ENCODE measurements around the gene MT1B. TPM values are rescaled to one million over a fixed set of nuclear protein-coding genes. Genes with fewer than 3 reads are reported as not detected.

The MT1B gene
- total RNA-seq, 1 experiment from 2014 or later = not detected

DNA sequence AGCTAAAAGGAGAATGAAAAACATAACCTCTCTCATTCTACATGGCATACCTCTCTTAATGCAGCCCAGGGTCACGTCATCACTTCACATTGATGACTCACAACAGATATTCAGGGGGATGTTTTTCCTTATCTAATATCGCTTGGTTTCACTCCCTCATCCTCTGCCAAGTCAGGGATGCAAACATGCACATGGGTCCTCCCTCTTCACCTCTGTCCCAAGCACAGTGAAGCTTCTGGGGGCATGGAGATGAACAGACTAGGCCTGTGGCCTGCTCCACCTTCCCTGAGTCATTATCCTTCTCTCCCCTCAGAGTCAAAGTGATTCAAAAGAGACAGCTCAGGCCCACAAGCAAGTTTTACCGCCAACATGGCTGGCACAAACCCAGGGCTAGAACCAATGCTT is 45.6 kb upstream of the MT1B start:
- no peaks in the 10 kb centered on the region for H3K9me3 ChIP-seq (ENCODE audit: control insufficient read depth in 1 of 2, insufficient read depth in 1 of 2, low read depth in 1 of 2, low read length in 2 of 2)
- peak; percentile 48 for DNase-seq (ENCODE audit: low read depth, low spot score)
- H4K20me1 ChIP-seq (ENCODE audit: insufficient read depth) = no peaks in the 10 kb centered on the region
- no peaks in the 10 kb centered on the region for H3K27me3 ChIP-seq (ENCODE audit: insufficient read depth, low read length)
- peak overlapping the region in 1 of 2 experiments; percentile 85; a peak in 2 of 4 replicates for H3K4me3 ChIP-seq (replicated peaks in 1 of 2; ENCODE audit: low read depth in 1 of 2, low read length in 2 of 2)
- no peak for ATAC-seq
- H3K79me2 ChIP-seq (ENCODE audit: insufficient read depth, low read length) = peaks cover 14% of the 10 kb centered on the region
- ChIA-PET POLR2A (interaction anchor here (3.9 to 16.1 kb wide), 2 partner anchors 19 to 95 kb away, joined by 14 to 344 read pairs; partner anchors contain the start of gene MT1E), CTCF (interaction anchor here (1.0 to 5.3 kb wide), 5 partner anchors 19 to 183 kb away, joined by 3 to 65 read pairs (median 4); partner anchors contain the start of gene MT1E), RAD21 (ENCODE audit: low non-redundant PET in 1 of 2, low total read pairs in 2 of 2, uncharacterized antibody in 2 of 2, unreplicated experiment in 2 of 2) (interaction anchor here (1.2 to 2.0 kb wide), 4 partner anchors 19 to 96 kb away, joined by 3 to 7 read pairs (median 5); partner anchors contain the start of gene MT1E (in 2 of the 2))
- BruUV-seq (replicated peaks) = no TSS peak
- no peaks in the 10 kb centered on the region for H3K36me3 ChIP-seq (ENCODE audit: control insufficient read depth in 1 of 2, insufficient read depth in 2 of 2, low read length in 2 of 2)
- intact Hi-C loops (cut with micrococcal nuclease) = loop anchor here (2.0 kb wide), 1 partner anchor 49 kb away; no protein-coding TSS in a partner anchor
- no peak overlapping the region for H2AFZ ChIP-seq (ENCODE audit: low read depth, low read length, poor library complexity, severe bottlenecking)
- H3K9ac ChIP-seq (ENCODE audit: low read length) = peak overlapping the region; percentile 91
- H3K9me2 ChIP-seq (ENCODE audit: insufficient read depth) = no peaks in the 10 kb centered on the region
- peak overlapping the region; percentile 95 for H3K4me2 ChIP-seq (ENCODE audit: low read length)
- H3K27ac ChIP-seq (ENCODE audit: low read depth, low read length) = peak overlapping the region; percentile 96
- H3K4me1 ChIP-seq (ENCODE audit: control insufficient read depth in 1 of 2, insufficient read depth in 2 of 2, low read length in 2 of 2) = peaks cover 48 to 65% of the 10 kb centered on the region in 2 experiments
- TF ChIP-seq RAD21 (IDR thresholded peaks at IDR 0.05; ENCODE audit: low read depth) (no peak), ZFX (IDR thresholded peaks at IDR 0.05) (peak; percentile 59)

DNA sequence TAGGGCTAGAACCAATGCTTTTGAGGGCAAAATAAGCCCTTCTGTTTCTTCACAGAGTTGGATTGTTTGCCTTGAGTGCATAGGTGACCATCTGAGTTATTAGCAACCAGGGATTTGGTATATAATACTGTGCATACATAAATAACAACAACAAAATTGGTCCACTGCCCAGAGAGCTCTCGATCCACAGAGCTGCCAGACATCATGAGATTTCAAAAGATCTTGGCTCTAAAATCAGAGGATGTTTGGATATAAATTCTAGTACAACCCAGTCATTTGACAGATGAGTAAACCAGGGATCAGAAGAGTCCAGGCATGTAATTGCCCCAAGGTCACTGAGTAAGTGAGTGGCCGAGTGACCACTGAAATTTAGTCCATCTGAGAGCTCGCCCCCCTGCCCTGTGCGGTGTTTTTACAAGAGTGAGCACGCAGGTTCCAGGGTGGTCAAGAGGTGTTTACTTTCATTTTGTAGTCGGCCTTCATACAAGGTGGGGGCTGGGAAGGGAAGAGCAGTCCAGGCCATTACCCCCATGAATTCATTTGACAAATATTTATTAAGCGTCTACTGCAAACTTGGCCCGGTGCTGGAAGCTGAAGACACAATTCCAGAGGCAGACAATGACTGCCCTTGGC is 45.1 kb upstream of the MT1B start:
- Histone ChIP-seq H2AFZ (ENCODE audit: low read depth, low read length, poor library complexity, severe bottlenecking) (no peak overlapping the region), H3K9me3 (ENCODE audit: control insufficient read depth in 1 of 2, insufficient read depth in 1 of 2, low read depth in 1 of 2, low read length in 2 of 2) (no peaks in the 10 kb centered on the region), H3K79me2 (ENCODE audit: insufficient read depth, low read length) (peaks cover 14% of the 10 kb centered on the region), H3K9me2 (ENCODE audit: insufficient read depth) (no peaks in the 10 kb centered on the region), H3K9ac (ENCODE audit: low read length) (peak overlapping the region; percentile 91), H3K4me3 (replicated peaks in 1 of 2; ENCODE audit: low read depth in 1 of 2, low read length in 2 of 2) (peak overlapping the region; percentile 63 to 85), H3K36me3 (ENCODE audit: control insufficient read depth in 1 of 2, insufficient read depth in 2 of 2, low read length in 2 of 2) (no peaks in the 10 kb centered on the region), H3K4me1 (ENCODE audit: control insufficient read depth in 1 of 2, insufficient read depth in 2 of 2, low read length in 2 of 2) (peaks cover 53 to 70% of the 10 kb centered on the region in 2 experiments), H3K27ac (ENCODE audit: low read depth, low read length) (peak overlapping the region; percentile 96), H4K20me1 (ENCODE audit: insufficient read depth) (no peaks in the 10 kb centered on the region), H3K4me2 (ENCODE audit: low read length) (peak overlapping the region; percentile 95), H3K27me3 (ENCODE audit: insufficient read depth, low read length) (no peaks in the 10 kb centered on the region)
- peak; percentile 17 for ATAC-seq
- ChIA-PET RAD21 (ENCODE audit: low non-redundant PET in 1 of 2, low total read pairs in 2 of 2, uncharacterized antibody in 2 of 2, unreplicated experiment in 2 of 2) (interaction anchor here (1.2 to 2.0 kb wide), 3 partner anchors 19 to 95 kb away, joined by 4 to 7 read pairs (median 6); partner anchors contain the start of gene MT1E (in 2 of the 2)), CTCF (interaction anchor here (1.0 to 5.3 kb wide), 5 partner anchors 19 to 183 kb away, joined by 3 to 65 read pairs (median 4); partner anchors contain the start of gene MT1E), POLR2A (interaction anchor here (0.8 to 16.1 kb wide), 4 partner anchors 11 to 95 kb away, joined by 3 to 344 read pairs (median 10); partner anchors contain the start of gene MT1E)
- TF ChIP-seq POLR2A (IDR thresholded peaks at IDR 0.05; ENCODE audit: borderline replicate concordance, extremely low read depth, insufficient read depth, insufficient read length) (peak; percentile 43), CBX3 (IDR thresholded peaks at IDR 0.05; ENCODE audit: low read depth) (no peak), SRF (IDR thresholded peaks at IDR 0.05; ENCODE audit: low read depth) (no peak), TCF7L2 (IDR thresholded peaks at IDR 0.05; ENCODE audit: borderline replicate concordance, extremely low read depth, insufficient read depth, insufficient read length) (peak; percentile 47), CEBPB (IDR thresholded peaks at IDR 0.05; ENCODE audit: low read depth) (no peak), RAD21 (IDR thresholded peaks at IDR 0.05; ENCODE audit: low read depth) (no peak)
- TF ChIP-seq, protein P1, sequence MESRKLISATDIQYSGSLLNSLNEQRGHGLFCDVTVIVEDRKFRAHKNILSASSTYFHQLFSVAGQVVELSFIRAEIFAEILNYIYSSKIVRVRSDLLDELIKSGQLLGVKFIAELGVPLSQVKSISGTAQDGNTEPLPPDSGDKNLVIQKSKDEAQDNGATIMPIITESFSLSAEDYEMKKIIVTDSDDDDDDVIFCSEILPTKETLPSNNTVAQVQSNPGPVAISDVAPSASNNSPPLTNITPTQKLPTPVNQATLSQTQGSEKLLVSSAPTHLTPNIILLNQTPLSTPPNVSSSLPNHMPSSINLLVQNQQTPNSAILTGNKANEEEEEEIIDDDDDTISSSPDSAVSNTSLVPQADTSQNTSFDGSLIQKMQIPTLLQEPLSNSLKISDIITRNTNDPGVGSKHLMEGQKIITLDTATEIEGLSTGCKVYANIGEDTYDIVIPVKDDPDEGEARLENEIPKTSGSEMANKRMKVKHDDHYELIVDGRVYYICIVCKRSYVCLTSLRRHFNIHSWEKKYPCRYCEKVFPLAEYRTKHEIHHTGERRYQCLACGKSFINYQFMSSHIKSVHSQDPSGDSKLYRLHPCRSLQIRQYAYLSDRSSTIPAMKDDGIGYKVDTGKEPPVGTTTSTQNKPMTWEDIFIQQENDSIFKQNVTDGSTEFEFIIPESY (IDR thresholded peaks at IDR 0.05; ENCODE audit: extremely low read depth, insufficient replicate concordance, low read length) = no peak
- TF ChIP-seq, protein P2, sequence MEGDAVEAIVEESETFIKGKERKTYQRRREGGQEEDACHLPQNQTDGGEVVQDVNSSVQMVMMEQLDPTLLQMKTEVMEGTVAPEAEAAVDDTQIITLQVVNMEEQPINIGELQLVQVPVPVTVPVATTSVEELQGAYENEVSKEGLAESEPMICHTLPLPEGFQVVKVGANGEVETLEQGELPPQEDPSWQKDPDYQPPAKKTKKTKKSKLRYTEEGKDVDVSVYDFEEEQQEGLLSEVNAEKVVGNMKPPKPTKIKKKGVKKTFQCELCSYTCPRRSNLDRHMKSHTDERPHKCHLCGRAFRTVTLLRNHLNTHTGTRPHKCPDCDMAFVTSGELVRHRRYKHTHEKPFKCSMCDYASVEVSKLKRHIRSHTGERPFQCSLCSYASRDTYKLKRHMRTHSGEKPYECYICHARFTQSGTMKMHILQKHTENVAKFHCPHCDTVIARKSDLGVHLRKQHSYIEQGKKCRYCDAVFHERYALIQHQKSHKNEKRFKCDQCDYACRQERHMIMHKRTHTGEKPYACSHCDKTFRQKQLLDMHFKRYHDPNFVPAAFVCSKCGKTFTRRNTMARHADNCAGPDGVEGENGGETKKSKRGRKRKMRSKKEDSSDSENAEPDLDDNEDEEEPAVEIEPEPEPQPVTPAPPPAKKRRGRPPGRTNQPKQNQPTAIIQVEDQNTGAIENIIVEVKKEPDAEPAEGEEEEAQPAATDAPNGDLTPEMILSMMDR (IDR thresholded peaks at IDR 0.05 in 2 of 3, conservative IDR thresholded peaks at IDR 0.05 in 1 of 3; ENCODE audit: borderline replicate concordance in 1 of 3, insufficient read depth in 1 of 3, low read depth in 2 of 3, low read length in 2 of 3) = no peak
- BruUV-seq (replicated peaks) = no TSS peak
- DNase-seq (ENCODE audit: low read depth, low spot score) = peak; percentile 63
- intact Hi-C loops (cut with micrococcal nuclease) = loop anchor here (2.0 kb wide), 1 partner anchor 48 kb away; no protein-coding TSS in a partner anchor
